ENCODE data around the gene RNF40. TPM values are rescaled to one million over a fixed set of nuclear protein-coding genes. Genes with fewer than 3 reads are reported as not detected.

Gene RNF40
- total and polyA plus RNA-seq, 2 of the 8 experiments (the other 6 are each of a cell fraction or from before 2014, with no cell fraction given) = 38.5 to 68.7 TPM

DNA sequence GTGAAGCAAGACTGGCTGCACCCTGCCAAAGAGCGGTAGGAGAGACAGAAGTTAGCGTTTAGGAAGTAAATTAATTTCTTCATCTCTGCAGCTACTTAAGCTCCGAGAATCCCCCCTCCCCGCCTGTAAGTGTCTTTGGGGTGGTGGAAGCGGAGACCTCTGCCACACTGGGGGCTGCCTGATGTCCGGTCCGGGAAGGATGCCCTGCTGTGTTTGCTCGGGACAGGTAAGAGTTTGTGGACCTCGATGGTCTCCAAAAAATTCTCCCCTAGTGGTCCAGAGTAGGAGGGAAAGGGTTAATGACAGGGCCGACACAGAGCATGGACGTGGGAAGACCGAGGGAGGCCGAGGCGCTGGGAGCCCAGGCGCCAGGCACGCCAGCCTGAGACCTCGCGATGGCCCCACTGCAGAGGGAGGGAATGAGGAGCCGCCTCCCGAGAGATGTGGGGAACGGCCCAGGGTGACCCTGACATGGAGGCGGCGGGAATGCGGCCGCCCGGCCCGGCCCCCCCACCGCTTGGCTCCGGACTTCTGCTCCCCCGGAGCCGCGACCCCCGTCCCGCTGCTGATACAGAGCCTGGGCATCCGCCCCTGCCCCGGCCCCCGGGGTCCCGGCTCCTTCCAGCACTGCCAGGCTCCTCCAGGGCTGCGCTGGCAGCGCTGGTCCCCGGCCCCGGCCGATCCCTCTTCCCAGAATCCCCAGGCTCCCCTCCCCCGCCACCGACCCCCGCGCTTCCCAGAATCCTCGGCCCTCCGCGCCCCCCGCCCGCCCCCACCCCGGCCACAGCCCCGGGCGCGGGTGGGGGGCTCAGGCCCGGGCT, 24.2 kb downstream of the RNF40 start (continued):
- no peak for TF ChIP-seq TAF1 (IDR thresholded peaks at IDR 0.05; ENCODE audit: low read depth, low read length)
- peak; percentile 41; the same call in 1 of the 2 replicates for TF ChIP-seq PHF8 (conservative IDR thresholded peaks at IDR 0.05; ENCODE audit: low read depth, low read length)
- peak; percentile 26 for TF ChIP-seq KDM4A (IDR thresholded peaks at IDR 0.05; ENCODE audit: low read depth, low read length, severe bottlenecking)
- 0 out of 2 replicates have a peak, but pooled peaks have one; percentile 1 for TF ChIP-seq RBBP5 (IDR thresholded peaks at IDR 0.05; ENCODE audit: borderline replicate concordance, low read depth, low read length)

All from H1 (cell line).